Mesendoderm (in vitro differentiated cells): Measurements from ENCODE around the gene RHBDL2.
"Not testable (repeated sequence)": the region's sequence is repeated elsewhere in the genome, so short reads cannot be mapped to it uniquely, and the experiment has no call there.

ENCODE experiments used
- DNase-seq: peaks from one replicate; pipeline ENCODE4 v3.0.0; 2013
- H2AK5ac ChIP-seq: 2 replicates; pipeline ENCODE4 v1.6.1; 2013; ENCODE audit warnings: low read length, inconsistent platforms
- H2BK120ac ChIP-seq: 2 replicates; pipeline ENCODE4 v1.6.1; 2013; ENCODE audit warnings: low read depth, mild to moderate bottlenecking, low read length, moderate library complexity, mixed read lengths
- H2BK15ac ChIP-seq: replicated peaks from 2 replicates; pipeline ENCODE4 v1.6.1; 2013; ENCODE audit warnings: low read depth, mild to moderate bottlenecking, moderate library complexity
- H2BK5ac ChIP-seq: 2 replicates; pipeline ENCODE4 v1.6.1; 2013; ENCODE audit warnings: low read length, inconsistent platforms
- H3K18ac ChIP-seq: 2 replicates; pipeline ENCODE4 v1.6.1; 2013; ENCODE audit warnings: mild to moderate bottlenecking, low read length, mixed read lengths
- H3K23ac ChIP-seq: one replicate; pipeline ENCODE4 v1.6.1; 2013; ENCODE audit warnings: low read length
- H3K27ac ChIP-seq: 2 replicates; pipeline ENCODE4 v1.5.1; 2013; ENCODE audit warnings: low read depth, mild to moderate bottlenecking, inconsistent platforms, low read length, moderate library complexity
- H3K27me3 ChIP-seq: 2 replicates; pipeline ENCODE4 v1.6.1; 2013; ENCODE audit warnings: low read length, control low read depth, mild to moderate bottlenecking, inconsistent platforms; ENCODE audit not compliant: insufficient read depth, poor library complexity
- H3K36me3 ChIP-seq: 2 replicates; pipeline ENCODE4 v1.6.1; 2013; ENCODE audit warnings: low read length, inconsistent platforms; ENCODE audit not compliant: control insufficient read depth, insufficient read depth
- H3K4ac ChIP-seq: one replicate; pipeline ENCODE4 v1.6.1; 2013; ENCODE audit warnings: low read depth, mild to moderate bottlenecking, low read length, moderate library complexity
- H3K4me1 ChIP-seq: 2 replicates; pipeline ENCODE4 v1.6.1; 2013; ENCODE audit warnings: low read depth, low read length, inconsistent platforms; ENCODE audit not compliant: control insufficient read depth
- H3K4me2 ChIP-seq: 2 replicates; pipeline ENCODE4 v1.6.1; 2013; ENCODE audit warnings: low read length
- H3K4me3 ChIP-seq: 2 replicates; pipeline ENCODE4 v1.5.1; 2013; ENCODE audit warnings: mild to moderate bottlenecking, low read length
- H3K56ac ChIP-seq: one replicate; pipeline ENCODE4 v1.6.1; 2013; ENCODE audit warnings: low read length
- H3K79me1 ChIP-seq: 2 replicates; pipeline ENCODE4 v1.6.1; 2013; ENCODE audit warnings: low read length, inconsistent platforms
- H3K79me2 ChIP-seq: 2 replicates; pipeline ENCODE4 v1.6.1; 2013; ENCODE audit warnings: mild to moderate bottlenecking, low read length; ENCODE audit not compliant: control insufficient read depth, insufficient read depth
- H3K9ac ChIP-seq: 2 replicates; pipeline ENCODE4 v1.6.1; 2013; ENCODE audit warnings: low read length, inconsistent platforms
- H4K5ac ChIP-seq: one replicate; pipeline ENCODE4 v1.6.1; 2013; ENCODE audit warnings: low read length
- H4K8ac ChIP-seq: one replicate; pipeline ENCODE4 v1.6.1; 2013; ENCODE audit warnings: low read depth, mild to moderate bottlenecking, control low read depth, low read length, moderate library complexity
- WGBS: extraction: QIAGEN DNeasy Blood & Tissue Kit; methylation state at CpG from one replicate; pipeline ENCODE4 v1.1.7; 2013; ENCODE audit warnings: low lambda C conversion rate, missing lambda C conversion rate; ENCODE audit not compliant: insufficient coverage; ENCODE audit errors: extremely low coverage; 5-methylcytosine and 5-hydroxymethylcytosine counted together

The RHBDL2 gene

DNA sequence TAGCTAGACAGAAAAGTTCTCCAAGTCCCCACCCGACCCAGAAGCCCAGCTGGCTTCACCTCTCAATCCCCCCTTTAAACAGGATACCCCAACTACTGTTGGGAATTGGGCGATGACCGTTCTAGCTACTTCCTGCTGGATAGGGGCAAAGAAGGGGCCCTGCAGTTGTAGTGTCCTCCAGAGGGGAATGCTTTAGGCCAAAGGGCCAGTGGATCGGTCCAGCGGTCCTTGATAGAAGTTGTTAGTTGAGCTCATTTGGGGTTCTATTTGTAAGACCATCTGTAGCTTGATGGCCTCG is 36.6 kb upstream of the RHBDL2 start:
- H3K23ac ChIP-seq, H2BK5ac ChIP-seq, H3K4me2 ChIP-seq, H3K56ac ChIP-seq, H4K8ac ChIP-seq, H2AK5ac ChIP-seq, H3K27ac ChIP-seq, H3K18ac ChIP-seq, H3K79me1 ChIP-seq, H2BK15ac ChIP-seq, H3K4me1 ChIP-seq, H2BK120ac ChIP-seq, H3K9ac ChIP-seq, H3K4ac ChIP-seq, H3K36me3 ChIP-seq, H3K79me2 ChIP-seq, H3K4me3 ChIP-seq, H3K27me3 ChIP-seq, H4K5ac ChIP-seq, DNase-seq: not testable (repeated sequence)
- WGBS: no CpG with 5 or more reads among the region's 6 CpGs

DNA sequence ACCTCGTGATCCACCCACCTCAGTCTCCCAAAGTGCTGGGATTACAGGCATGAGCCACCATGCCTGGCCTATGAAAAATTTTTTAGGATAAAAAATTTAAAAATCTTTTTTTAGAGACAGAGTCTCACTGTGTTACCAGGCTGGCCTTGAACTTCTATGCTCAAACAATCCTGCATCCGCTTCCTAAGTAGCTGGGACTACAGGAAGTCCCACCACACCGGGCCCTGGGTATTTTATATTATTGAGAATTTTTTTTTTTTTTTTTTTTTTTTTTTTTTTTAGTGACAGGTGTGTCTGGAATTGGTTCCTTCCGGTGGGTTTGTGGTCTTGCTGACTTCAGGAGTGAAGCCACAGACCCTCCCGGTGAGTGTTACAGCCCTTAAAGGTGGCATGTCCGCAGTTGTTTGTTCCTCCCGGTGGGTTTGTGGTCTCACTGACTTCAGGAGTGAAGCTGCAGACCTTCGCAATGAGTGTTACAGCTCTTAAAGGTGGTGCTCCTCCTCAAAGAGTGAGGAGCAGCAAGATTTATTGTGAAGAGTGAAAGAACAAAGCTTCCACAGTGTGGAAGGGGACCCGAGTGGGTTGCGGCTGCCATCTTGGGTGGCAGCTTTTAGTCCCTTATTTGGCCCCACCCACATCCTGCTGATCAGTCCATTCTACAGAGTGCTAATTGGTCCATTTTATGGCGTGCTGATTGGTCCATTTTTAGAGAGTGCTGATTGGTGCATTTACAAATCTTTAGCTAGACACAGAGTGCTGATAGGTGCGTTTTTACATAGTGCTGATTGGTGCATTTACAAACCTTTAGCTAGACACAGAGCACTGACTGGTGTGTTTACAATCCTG is 36.0 kb upstream of the RHBDL2 start:
- not testable (repeated sequence) for H3K9ac ChIP-seq, H4K8ac ChIP-seq, H3K4ac ChIP-seq, H3K27me3 ChIP-seq, H2AK5ac ChIP-seq, H3K4me1 ChIP-seq, H3K18ac ChIP-seq, H4K5ac ChIP-seq, H3K36me3 ChIP-seq, H2BK15ac ChIP-seq, H3K4me2 ChIP-seq, H3K79me2 ChIP-seq, H2BK120ac ChIP-seq, H2BK5ac ChIP-seq, H3K23ac ChIP-seq, H3K79me1 ChIP-seq, H3K56ac ChIP-seq, H3K27ac ChIP-seq, DNase-seq, H3K4me3 ChIP-seq
- no CpG with 5 or more reads among the region's 12 CpGs for WGBS

DNA sequence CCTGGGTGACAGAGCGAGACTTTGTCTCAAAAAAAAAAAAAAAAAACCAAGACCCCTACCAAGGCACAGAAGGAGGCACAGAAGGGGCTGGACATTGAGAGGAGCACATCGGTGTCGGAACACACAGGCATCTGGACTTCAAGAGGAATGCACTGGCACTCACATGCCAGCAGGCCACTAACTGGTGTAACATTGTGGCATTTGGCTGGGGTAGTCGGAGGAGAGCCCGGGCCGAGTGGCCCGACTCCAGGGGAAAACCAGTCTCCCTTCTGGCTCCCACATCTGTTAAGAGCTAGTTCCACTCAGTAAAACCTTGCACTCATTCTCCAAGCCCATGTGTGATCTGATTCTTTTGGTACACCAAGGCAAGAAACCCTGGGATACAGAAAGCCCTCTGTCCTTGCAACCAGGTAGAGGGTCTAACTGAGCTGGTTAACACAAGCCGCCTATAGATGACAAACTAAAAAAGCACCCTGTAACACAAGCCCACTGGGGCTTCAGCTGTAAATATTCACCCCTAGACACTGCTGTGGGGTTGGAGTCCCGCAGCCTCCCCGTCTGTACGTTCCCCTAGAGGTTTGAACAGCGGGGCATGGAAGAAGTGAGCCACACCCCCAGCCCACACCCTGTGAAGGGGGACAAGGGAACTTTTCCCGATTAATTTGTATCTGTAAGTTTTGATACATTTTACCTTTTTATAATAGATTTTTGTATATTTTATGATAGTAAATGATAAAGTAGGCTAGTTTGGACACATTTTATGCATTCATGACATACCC is 32.2 kb upstream of the RHBDL2 start:
- WGBS: no CpG with 5 or more reads among the region's 13 CpGs
- no peak overlapping the region for H4K5ac ChIP-seq
- H3K4ac ChIP-seq: no peak overlapping the region
- H3K9ac ChIP-seq: no peak overlapping the region
- no peak overlapping the region for H2BK15ac ChIP-seq
- no peaks in the 10 kb centered on the region for H3K4me1 ChIP-seq
- no peak overlapping the region for H4K8ac ChIP-seq
- no peak overlapping the region for H3K27ac ChIP-seq
- H3K79me2 ChIP-seq: no peaks in the 10 kb centered on the region
- H3K56ac ChIP-seq: no peak overlapping the region
- no peak overlapping the region for H3K23ac ChIP-seq
- no peak overlapping the region for H2BK120ac ChIP-seq
- no peak for DNase-seq
- H3K4me2 ChIP-seq: no peak overlapping the region
- H3K27me3 ChIP-seq: no peaks in the 10 kb centered on the region
- no peak overlapping the region for H3K4me3 ChIP-seq
- H2AK5ac ChIP-seq: no peak overlapping the region
- H2BK5ac ChIP-seq: no peak overlapping the region
- no peaks in the 10 kb centered on the region for H3K36me3 ChIP-seq
- H3K18ac ChIP-seq: no peak overlapping the region
- no peaks in the 10 kb centered on the region for H3K79me1 ChIP-seq

DNA sequence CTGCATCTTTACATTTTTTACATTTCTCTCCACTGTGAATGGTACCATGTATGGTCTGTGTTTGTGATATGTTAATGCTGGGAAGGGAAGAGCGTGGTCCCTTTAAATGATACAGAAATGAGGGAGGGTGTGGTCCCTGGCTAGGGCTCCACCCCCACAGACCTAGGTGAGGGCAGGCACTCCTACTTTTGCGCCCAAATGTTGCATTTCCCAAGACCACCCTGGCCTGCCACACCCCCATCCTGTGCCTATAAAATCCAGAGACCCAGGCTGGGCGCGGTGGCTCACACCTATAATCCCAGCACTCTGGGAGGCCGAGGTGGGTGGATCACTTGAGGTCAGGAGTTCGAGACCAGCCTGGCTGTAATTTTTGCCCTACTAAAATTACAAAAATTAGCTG is 31.5 kb upstream of the RHBDL2 start:
- H2BK120ac ChIP-seq, H3K18ac ChIP-seq, H3K79me1 ChIP-seq, H3K36me3 ChIP-seq, H3K4me1 ChIP-seq, H3K4me3 ChIP-seq, DNase-seq, H3K79me2 ChIP-seq, H4K5ac ChIP-seq, H3K4ac ChIP-seq, H3K9ac ChIP-seq, H3K23ac ChIP-seq, H2BK15ac ChIP-seq, H3K27ac ChIP-seq, H3K4me2 ChIP-seq, H3K27me3 ChIP-seq, H4K8ac ChIP-seq, H2AK5ac ChIP-seq, H3K56ac ChIP-seq, H2BK5ac ChIP-seq: not testable (repeated sequence)
- WGBS: no CpG with 5 or more reads among the region's 6 CpGs

DNA sequence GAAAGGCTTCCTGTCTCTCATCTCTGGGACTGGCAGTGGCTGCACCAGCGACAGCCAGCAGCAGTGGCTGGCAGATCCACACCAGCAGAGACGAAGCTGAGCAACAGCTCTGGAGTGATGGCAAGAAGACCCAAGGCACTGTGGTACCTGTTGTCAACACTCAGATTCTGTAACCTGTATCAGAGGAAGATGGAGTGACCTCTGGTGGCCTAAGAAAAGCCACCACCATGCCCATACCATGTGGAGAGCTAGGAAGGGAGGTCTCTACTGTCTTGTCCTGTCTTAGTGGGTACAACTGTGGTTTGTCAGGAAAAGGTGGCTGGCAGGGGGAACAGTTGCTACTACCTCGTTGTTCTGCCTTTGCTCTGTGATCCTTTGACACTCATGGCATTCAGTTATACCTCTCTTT is 22.5 kb upstream of the RHBDL2 start:
- Histone ChIP-seq H3K56ac (no peak overlapping the region), H3K27ac (no peak overlapping the region), H2BK120ac (no peak overlapping the region), H3K36me3 (no peaks in the 10 kb centered on the region), H2BK15ac (no peak overlapping the region), H4K8ac (no peak overlapping the region), H3K23ac (no peak overlapping the region), H3K4ac (no peak overlapping the region), H3K79me1 (no peaks in the 10 kb centered on the region), H3K79me2 (no peaks in the 10 kb centered on the region), H3K4me3 (no peak overlapping the region), H2BK5ac (no peak overlapping the region), H3K27me3 (no peaks in the 10 kb centered on the region), H3K9ac (no peak overlapping the region), H4K5ac (no peak overlapping the region), H3K18ac (no peak overlapping the region), H3K4me1 (no peaks in the 10 kb centered on the region), H3K4me2 (no peak overlapping the region), H2AK5ac (no peak overlapping the region)
- DNase-seq: peak; percentile 49
- no CpG with 5 or more reads among the region's 3 CpGs for WGBS
